Measurements from ENCODE around the gene SCN3A.

DNA sequence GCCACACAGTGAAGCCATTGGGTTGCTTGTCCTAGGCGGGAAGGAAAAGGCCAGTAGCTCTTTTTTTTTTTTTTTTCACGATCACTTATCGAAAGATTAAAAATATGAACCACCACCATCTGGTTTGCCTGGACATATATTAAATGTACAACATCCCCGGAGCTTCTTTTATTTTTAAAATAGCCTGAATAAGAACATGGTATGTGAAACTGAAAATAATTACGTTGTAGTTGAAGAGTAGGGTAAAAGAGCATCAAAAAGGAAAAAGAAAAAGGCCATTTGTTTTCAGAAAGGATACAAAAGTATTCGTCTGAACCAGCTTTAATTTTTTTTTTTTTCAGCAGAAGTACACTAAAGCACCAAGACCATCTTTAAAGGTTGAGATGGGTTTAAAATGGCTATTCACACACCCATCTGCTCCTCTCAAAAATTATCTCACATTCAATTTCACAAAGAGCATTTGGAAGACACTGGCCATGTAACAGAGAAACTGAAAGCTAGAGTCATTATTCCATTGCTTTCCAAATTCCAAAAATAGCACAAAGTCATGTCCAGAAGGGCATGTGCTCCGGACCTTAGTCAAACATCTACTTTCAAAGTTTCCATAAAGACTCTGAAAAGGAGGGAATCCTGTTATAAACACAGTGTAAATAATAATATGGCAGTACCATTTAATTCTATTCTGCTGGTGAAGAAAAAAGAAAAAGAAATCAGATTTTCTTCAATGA, 82.9 kb downstream of the SCN3A start:
- TF ChIP-seq, protein P1, sequence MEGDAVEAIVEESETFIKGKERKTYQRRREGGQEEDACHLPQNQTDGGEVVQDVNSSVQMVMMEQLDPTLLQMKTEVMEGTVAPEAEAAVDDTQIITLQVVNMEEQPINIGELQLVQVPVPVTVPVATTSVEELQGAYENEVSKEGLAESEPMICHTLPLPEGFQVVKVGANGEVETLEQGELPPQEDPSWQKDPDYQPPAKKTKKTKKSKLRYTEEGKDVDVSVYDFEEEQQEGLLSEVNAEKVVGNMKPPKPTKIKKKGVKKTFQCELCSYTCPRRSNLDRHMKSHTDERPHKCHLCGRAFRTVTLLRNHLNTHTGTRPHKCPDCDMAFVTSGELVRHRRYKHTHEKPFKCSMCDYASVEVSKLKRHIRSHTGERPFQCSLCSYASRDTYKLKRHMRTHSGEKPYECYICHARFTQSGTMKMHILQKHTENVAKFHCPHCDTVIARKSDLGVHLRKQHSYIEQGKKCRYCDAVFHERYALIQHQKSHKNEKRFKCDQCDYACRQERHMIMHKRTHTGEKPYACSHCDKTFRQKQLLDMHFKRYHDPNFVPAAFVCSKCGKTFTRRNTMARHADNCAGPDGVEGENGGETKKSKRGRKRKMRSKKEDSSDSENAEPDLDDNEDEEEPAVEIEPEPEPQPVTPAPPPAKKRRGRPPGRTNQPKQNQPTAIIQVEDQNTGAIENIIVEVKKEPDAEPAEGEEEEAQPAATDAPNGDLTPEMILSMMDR (IDR thresholded peaks at IDR 0.05): no peak
- TF ChIP-seq POLR2A (IDR thresholded peaks at IDR 0.05): no peak
